Neural cell (in vitro differentiated cells): Measurements from ENCODE around the gene PNPLA7.

Experiments
- CTCF ChIP-seq: fragments of 450-650 bp; IDR thresholded peaks from 2 replicates; pipeline ENCODE4 v1.5.1; 2014; ENCODE audit warnings: antibody characterized with exemption, mild to moderate bottlenecking, moderate library complexity; ENCODE audit not compliant: poor library complexity, severe bottlenecking
- EP300 ChIP-seq: fragments of 450-650 bp; conservative IDR thresholded peaks from 2 replicates; pipeline ENCODE4 v1.6.1; 2014; ENCODE audit warnings: antibody characterized with exemption, mild to moderate bottlenecking, moderate library complexity; ENCODE audit not compliant: poor library complexity, severe bottlenecking
- POLR2AphosphoS5 ChIP-seq: IDR thresholded peaks from 2 replicates; pipeline ENCODE4 v1.6.1; 2012
- RAD21 ChIP-seq: fragments of 450-650 bp; conservative IDR thresholded peaks from 2 replicates; pipeline ENCODE4 v1.6.1; 2014; ENCODE audit warnings: antibody characterized with exemption, mild to moderate bottlenecking, moderate library complexity

GRCh38 chr9:137499416-137499815, 50.8 kb downstream of the PNPLA7 start:
- TF ChIP-seq POLR2AphosphoS5 (no peak), CTCF (no peak), RAD21 (no peak), EP300 (no peak)
